ENCODE measurements around the gene CPNE5.

DNA sequence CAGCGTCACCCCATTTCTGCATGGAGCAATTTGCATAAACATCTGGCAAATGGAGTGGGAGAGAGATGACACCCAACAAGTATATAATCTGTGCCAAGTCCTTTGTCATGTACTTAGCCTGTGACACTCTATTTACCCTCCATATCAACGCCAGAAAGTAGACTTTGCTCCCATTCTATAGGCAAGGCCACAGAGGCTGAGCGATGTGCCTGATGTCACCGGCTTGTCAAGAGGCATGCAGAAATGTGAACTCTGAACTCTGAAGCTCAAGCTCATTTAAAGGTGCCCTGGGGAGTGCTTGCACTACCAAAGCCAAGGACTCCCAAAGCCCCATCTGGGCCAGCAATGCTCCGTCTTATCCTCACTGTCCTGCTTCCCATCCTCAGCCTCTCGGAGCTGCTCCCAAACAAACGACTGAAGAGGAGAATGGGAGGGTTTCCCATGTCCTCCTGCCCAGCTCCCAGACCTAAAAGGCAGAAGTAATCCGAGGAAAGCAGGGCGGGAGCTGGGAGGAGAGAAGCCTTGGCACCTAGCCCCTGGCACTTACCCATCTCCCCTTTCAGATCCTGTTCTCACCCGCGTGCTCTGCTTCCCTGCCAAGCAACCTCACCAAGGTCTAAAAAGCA lies 9.2 kb downstream of the CPNE5 start:
- TF ChIP-seq, protein P1, sequence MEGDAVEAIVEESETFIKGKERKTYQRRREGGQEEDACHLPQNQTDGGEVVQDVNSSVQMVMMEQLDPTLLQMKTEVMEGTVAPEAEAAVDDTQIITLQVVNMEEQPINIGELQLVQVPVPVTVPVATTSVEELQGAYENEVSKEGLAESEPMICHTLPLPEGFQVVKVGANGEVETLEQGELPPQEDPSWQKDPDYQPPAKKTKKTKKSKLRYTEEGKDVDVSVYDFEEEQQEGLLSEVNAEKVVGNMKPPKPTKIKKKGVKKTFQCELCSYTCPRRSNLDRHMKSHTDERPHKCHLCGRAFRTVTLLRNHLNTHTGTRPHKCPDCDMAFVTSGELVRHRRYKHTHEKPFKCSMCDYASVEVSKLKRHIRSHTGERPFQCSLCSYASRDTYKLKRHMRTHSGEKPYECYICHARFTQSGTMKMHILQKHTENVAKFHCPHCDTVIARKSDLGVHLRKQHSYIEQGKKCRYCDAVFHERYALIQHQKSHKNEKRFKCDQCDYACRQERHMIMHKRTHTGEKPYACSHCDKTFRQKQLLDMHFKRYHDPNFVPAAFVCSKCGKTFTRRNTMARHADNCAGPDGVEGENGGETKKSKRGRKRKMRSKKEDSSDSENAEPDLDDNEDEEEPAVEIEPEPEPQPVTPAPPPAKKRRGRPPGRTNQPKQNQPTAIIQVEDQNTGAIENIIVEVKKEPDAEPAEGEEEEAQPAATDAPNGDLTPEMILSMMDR (IDR thresholded peaks at IDR 0.05): no peak
- no peak for TF ChIP-seq POLR2AphosphoS5 (IDR thresholded peaks at IDR 0.05; ENCODE audit: low read depth, low read length)

All from Panc1 (cell line).